GM18498 (cell line): ENCODE measurements around the gene SLC22A5.
"Not testable (repeated sequence)": the region's sequence is repeated elsewhere in the genome, so short reads cannot be mapped to it uniquely, and the experiment has no call there.

Experiments
- ATAC-seq: cut with Tn5 transposase; IDR thresholded peaks from one replicate; pipeline ENCODE4 v1.9.1; 2021; ENCODE audit warnings: mild to moderate bottlenecking, moderate library complexity; ENCODE audit not compliant: unreplicated experiment

The SLC22A5 gene

DNA sequence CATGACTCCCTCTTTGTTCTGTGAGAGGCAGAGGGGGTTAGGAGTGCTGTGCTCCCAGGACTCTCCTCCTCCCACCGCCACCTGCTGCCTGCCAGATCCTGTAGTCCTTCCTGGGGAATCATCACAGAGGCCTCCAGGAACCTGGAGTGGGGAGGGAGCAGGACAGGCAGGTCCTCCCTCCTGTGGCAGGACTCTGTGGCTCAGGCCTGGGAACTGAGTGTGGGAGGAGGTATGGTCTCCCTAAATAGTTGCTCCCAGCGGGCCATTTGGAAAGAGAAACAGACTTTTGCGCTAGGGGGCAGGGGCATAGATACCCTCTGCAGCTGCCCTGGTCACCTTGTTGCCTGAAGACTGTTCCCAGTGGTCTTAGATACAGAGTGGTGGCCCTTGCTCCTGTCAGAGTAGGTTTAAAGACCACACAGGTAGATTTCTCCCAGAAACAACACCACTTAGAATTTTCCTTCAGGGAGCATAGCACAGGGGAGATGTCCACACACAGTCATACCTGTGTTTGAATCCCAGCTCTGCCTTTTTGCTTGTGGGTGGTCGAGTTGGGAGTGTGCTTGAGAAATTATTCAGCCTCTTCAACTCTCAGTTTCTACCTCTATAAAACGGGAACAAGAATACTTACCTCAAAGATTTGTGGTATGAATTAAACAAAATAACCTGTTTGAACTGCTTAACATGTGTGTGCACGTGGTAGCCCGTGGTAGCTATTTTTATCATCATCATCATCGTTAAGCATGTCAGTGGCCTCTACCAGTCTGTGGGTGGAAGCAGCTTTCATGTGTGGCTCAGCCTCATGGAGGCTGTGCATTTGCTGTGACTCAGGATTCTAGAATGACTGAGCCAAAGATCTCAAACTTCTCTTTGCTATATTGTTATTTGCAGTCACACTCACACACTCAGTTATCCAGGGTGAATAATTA, 55.8 kb downstream of the SLC22A5 start:
- ATAC-seq, result peak; percentile 50

DNA sequence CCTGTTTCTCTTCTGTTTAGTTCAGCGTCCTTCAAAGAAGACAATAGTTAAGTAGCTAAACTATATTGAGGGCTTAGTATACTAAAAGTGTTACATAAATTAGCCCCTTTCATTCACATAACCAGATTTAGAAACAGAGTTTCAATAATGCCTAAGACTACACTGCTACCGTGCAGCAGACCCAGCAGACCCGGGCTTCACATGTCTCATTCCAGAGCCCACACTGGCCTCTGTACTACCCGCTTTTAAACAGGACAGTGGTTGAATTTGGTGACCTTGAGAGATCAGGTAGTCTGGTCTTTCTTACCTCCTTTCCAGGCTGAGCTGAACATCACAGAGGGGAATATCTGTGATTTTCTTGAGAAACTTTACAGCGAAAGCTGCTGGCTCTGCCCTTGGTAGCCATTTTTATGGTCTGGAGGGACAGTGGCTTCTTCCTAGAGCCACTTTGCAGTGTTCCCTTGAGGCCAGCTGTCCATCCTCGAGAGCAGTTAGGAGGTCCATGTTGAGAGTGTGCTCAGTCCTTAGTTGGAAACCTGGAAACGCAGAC, 56.5 kb downstream of the SLC22A5 start:
- peak; percentile 3 for ATAC-seq

DNA sequence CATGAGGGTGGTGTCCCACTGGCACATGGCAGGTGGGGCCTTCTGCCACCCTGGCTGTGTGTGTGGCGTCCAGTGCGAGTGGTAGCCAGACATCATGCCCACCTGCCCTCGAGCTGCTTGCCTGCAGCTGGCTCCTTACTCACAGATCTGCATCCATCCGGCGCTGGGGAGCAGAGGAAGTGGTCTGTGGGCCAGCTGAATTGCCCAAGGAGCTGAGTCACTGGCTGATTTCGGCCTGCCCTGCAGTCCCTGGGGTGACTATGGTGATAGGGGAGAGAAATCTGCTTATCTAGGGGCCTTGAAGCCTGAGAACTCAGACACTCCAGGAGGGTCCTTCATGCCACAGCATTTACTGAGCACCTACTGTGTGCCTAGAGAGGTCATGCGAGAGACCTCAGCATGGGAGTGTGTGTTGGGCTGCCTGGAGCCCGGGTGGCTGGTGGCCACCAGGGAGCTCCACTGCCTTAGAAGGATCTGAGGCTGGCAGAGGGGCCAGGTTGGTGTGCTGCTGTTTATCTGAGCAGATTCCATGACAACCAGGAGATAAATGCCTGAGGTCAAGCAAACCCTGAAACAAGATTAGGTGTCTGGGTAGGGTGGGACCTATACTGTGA, 57.1 kb downstream of the SLC22A5 start:
- ATAC-seq, result peak; percentile 41

DNA sequence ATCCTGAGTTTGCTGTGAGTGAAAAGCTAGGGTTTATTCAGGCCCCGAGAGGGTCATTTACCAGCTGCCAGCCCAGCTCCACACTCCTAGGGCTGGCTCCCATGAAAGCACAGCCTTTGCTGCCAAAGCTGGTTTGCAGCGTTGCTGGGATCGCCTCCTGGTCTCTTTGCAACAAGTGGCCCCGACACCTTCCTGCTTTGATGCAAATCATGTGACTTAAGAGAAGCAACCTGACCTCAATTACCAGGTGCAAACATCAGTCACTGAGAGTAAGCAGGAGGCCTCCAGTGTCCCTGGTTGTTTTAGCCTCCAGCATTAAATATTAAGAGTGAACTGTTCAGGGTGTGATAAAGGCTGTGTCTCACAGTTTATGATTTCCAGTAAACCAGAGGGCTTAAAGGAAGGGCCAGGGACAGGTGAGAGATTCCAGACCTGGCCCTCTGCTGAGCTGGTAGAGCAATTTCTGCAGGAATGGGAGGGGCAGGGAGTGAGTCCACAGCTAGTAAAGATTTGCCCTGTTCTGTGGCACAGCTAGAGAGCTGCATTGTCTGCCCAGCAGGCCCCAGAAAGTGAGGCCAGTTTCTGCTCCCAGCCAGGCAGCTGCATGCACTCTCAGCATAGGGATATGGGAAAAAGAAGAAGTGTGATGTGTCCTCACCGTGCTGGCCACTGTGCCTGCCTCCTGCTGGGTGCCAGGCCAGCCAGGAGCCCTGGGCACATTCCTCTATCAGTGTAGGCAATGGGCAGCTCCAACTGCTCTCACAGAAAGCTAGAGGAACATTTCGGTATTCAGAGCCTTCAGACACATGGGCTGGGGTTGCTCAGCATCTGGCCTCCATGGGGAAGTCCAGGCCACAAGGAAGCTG, 58.0 kb downstream of the SLC22A5 start:
- ATAC-seq, result no peak

DNA sequence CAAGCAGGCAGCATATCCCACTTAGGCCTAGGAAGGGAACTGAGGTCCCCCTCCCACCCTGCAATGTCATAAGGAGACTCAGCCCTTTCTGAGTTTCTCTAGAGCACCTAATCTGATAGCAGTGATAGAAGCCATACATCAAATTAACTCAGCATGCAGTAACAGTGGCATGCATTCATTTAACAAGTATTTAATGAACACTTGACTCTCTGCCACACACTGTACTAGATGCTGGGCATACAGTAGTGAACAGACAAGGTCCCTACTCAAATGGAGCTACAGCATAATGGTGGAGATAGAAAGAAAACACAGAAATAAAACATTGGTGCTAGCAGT, 58.6 kb downstream of the SLC22A5 start:
- ATAC-seq, result no peak

DNA sequence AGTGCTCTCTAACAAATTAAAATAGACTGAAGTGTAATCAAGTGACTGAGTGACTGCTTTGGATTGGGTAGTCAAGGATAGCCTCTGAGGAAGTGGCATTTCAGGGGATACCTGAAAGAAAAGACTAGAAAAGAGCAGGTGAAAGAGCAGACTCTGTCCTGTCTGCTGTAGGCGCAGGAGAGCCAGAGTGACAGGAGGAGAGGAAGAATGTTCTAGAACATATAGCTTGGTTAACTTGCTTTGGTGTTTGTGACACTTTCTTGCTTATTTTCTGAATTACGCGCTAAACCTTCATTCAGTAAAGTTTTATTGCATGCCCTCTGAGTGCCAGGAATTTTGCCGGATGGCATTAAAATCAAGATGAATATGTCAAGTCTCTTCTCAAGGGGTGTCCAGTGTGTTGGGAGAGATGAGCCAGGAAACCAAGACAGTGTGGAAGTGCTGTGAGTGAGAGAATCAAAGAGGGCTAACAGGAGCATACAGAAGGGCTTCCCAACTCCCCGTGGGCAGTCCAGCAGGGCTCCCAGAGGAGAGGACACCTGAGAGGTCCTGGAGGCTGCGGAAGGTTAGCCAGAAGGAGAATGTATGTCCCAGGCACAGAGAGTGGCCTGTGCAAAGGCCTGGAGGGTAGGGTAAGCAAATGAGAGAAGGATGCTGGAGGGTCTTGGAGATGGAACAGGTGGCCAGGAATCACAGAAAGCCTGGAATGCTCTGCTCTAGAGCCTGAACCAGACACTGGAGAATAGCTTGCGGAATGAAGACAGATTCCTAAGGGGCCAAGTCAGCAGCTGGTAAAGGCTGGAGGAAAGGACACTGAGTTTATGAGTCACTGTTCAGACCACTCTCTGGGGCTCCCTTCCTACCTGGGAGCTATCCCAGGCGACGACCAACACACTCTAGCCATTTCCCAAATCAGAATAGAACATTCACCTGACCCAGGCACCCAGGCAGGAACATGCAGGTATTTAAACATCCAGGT, 59.3 kb downstream of the SLC22A5 start:
- no peak for ATAC-seq

DNA sequence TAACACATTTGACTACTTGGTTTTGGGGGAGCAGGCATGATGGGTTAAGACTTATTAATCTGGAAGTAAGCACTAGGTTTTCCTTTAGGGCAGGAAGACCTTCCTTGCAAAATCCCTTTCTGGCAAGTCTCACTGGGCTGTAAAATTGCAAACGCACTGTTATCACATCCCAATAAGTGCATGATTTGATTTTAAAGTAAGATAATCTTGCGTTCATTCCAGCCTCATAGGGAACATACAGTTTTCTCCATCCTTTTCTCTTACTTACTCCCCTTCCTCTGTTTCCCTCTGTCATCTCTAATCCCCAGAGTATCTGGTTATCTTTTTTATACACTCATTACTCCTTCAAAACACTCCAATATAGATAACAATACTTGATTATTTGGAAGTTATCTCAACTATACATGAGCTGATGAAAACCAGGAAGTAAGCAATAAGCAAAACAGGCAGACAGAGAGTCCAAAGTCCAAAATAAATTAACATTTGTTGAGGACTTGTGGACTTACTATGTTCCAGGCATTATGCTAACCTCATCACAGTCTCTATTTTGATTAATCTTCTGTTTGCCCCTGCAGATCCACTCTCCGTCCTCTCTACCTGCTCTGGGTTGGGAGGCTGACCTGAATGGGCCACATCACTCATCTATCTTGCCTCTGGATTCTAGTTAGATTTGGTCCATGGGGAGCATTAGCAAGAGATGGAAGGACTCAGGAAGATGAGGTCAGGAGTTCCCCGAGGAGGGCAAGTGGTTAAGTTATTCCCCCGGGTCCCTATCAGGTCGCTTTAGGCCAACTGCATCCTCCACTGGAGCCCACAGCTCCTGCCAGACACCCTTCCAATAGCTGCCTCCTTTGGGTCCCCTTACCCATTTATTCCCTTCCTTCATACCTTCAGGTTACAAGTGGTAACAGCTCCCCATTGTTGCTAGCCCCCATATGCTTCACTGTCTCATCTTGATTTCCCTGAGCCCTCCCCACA, 60.2 kb downstream of the SLC22A5 start:
- no peak for ATAC-seq

DNA sequence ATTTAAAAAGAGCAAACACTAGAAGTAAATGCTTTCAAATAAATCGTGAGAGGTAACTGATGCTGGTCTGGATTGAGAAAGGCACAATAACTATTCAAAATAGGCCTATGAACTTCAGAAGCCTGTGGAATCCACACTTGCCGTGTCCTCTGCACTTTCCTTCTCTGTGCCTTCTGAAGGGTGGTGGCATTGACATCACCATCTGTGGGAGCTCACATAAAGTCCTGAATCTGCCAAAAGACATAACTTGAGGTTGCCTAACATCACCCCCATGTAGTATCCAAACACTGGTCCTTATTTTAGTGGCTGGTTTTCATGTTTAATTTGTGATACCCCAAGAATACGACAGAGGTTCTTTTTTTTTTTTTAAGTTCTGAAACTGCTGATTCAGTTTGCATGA, 61.2 kb downstream of the SLC22A5 start:
- ATAC-seq, result no peak

DNA sequence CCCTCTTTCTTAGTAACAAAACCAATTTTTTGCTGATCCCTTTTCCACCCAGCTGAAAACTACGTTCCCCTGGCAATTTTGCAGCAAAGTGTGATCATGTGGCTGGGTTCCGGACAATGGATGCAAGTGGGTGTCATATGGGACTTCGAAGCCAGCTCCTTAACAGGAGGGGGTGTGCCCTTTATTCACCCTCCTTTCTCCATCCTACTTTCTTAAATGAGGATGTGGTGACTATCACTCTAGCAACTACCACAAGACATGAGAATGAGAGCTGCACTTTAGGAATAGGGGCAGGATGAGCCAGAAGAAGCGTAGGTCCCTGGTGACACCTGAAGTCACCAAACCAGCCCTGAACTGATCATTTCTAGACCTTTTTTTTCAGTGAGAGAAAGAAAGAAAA, 62.1 kb downstream of the SLC22A5 start:
- ATAC-seq, result no peak

DNA sequence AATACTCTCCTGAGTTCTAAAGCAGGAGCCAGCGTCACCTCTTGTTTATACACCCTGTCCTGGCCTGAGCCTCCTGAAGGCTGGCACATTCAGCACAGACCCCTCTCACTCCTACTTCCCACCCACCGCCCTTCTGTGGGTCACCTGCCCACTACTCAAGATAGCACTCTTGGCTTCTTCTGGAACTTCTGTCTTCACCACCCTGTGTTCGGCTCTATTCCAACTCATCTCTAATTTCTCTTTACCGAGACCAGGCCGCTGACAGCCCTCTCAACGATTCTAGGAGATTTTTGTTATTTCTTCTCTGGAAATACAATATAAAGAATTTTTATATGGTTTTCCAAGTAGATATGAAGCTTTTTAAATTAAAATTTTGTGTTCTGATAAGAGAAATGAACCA, 63.6 kb downstream of the SLC22A5 start:
- ATAC-seq, result no peak

DNA sequence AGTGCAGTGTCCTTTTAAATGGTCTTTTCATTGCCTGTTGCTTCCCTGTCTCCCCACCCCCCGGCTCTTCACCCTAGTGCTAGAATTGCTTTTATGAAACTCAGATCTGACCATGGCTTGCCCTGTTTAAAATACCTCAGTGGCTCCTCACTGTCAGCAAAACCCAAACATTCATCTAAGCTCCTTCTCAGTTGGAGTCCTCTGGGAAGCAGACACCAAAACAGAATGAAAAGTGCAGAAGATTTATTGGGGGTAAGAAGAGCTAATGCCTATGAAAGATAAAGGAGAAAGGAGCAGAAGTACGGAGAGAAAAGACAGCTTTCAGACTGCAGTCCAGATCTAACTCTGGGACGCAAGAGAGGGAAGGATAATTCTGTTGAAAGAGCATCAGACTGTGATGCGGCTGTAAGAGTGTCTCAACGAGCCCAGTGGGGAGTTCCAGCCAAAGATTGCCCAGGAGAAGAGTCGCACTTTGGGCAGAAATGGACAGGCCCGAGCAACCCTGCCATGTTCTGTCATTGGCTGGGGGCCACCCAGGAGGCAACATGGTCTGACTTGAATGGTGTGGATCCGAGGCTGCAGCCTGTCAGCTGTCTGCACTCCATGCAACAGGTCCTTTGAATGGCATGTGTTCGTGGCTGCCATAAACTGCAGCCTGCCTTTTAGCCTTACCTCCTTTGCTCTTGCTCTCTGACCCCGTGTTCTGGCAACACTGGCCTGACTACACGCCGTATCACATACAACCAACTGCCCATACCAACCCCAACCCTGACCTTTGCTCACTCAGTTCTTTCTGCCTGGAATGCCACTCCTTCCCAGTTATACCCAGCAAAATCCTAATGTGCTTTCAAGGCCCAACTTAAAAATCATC, 65.1 kb downstream of the SLC22A5 start:
- no peak for ATAC-seq

DNA sequence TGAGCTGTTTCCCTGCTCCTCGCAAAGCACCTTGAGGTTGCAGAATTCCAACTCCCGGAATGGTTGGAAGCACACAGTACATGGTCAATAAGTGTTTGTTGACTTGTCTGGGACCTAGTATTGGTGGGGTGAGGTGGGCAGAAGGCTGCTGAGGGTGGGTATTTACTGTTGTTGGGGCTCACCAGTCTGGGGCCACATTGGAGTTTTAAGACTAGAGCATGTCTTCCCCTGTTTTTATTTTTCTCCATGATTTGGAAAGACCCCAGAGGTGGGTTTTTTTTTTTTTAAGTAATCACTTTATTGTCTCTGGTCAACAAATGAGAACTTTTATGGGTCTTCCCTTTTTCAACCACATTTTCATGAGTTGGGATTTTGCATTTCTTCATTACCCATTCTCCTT, 65.9 kb downstream of the SLC22A5 start:
- ATAC-seq, result no peak

DNA sequence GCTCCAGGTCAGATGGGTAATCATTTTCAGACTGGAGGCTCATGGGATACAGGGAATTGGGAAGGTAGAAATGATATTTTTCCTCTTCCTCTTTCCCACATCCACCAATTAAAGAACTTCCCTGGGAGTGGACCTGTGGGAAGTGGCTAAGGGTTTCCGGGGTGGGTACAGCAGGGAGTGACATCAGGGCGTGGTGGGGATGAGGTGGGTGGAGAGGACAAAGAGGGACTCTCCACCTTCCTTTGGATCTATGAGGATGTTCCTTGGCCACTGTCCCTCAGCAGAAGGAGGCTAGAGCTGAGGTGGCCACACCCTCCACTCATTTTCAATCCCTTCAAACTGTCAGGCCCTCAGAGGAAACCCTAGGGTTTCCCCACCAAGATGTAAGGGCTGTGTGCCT, 66.4 kb downstream of the SLC22A5 start:
- ATAC-seq, result no peak

DNA sequence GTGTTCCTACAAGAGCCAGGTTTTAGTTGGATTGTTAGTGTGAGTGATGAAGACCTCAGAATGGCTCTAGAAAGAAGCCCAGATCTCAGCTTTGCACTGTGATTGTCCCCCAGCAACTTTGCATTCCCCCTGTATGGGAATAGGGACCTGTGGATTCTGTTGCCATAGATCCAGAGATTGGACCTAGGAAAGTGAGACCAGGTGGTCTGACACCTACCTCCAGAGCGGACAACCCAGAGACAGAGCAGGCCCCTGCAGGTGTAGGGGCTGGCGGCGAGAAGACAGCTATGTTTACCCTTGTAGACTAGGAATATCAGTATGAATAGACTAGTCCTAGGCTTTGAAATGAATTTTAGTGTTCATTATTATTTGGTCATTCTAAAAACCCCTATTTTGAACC, 67.4 kb downstream of the SLC22A5 start:
- no peak for ATAC-seq

DNA sequence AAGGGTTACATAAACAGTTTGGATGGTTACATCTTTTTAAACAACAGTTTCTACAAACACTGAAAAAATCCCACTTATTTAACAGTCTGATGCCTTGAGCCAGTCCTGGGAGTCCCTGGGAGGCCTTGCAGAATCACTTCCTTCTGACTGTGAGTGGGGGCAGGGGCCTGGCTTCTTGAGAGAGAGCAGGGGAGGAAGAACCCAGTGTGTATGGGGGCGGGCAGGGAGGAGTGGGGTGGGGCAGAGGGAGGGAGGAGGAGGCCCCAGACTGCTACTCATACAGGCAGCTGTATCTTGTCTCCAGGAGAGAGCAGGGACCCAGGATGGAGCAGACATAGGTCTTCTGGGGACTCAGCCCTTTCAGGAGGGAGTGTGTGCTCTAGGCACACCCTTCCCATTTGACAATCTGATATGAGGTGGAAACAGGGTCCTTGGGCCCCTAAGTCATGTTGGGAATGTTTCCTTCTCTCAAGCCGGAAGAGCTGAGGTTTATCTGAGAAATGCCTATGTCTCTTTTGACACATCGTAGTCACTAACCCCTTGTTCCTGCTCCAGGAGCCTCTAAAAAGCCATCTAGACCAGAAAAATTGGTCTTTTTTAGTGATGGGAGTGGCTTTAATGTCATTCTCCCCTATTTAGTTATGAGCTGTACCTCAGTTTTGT, 68.2 kb downstream of the SLC22A5 start:
- ATAC-seq, result peak; percentile 91

DNA sequence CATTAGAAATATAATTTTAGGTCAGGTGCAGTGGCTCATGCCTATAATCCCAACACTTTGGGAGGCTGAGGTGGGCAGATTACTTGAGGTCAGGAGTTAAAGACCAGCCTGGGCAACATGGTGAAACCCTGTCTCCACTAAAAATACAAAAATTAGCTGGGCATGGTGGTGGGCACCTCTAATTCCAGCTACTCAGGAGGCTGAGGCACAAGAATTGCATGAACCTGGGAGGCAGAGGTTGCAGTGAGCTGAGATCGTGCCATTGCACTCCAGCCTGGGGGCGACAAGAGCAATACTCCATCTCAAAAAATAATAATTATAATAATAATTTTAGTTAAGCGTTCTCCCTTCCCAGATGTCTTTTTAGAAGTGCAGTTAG, 68.7 kb downstream of the SLC22A5 start:
- ATAC-seq, result not testable (repeated sequence)

DNA sequence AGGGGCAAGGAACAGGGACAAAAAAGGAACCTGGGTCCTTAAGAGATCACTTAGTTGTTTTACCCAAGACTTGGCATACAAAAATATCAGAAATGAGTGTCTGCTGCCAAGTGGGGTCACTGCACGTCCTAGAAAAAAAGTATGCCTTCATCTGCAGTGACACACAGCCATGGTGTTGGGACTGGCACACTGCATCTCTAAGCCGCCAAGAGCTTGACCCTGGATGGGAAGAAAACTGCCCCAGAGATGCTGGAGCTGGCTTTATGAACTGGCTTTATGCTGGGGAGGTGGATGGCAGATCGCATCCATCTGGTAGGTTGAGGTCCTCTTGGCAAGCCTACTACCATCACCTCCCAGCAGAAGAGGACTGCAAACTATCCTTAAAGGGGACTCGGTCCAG, 69.4 kb downstream of the SLC22A5 start:
- no peak for ATAC-seq
